B cell (primary cell): ENCODE results near the gene HIGD2A. TPM values are rescaled to one million over a fixed set of nuclear protein-coding genes. Genes with fewer than 3 reads are reported as not detected.

Experiments
- ATAC-seq: fragments of 200-7000 bp; cut with Tn5 transposase; one replicate; pipeline ENCODE4 v1.10.0; 2021; ENCODE audit warnings: low read depth, mild to moderate bottlenecking, moderate number of reproducible peaks, moderate library complexity
- CTCF ChIA-PET: fragments of 350-600 bp; sonication (Branson Sonifier 250); formaldehyde crosslinking; loops from one replicate; lab custom pipeline; 2021; ENCODE audit warnings: antibody characterized with exemption, inconsistent platforms; lab: Charles Lee
- POLR2A ChIA-PET: fragments of 350-600 bp; sonication (Branson Sonifier 250); formaldehyde crosslinking; loops from one replicate; lab custom pipeline; 2021; ENCODE audit warnings: antibody characterized with exemption; lab: Charles Lee
- DNase-seq: peaks from one replicate; pipeline ENCODE4 v3.0.0; 2013
- H2AFZ ChIP-seq: 2 replicates; pipeline ENCODE4 v1.6.1; 2012; ENCODE audit warnings: mild to moderate bottlenecking, low read depth, low read length; ENCODE audit not compliant: insufficient read depth, poor library complexity, severe bottlenecking
- H3K27ac ChIP-seq, 2 donors: 1 replicate in 1 of 2; 2 replicates in 1 of 2; pipeline ENCODE4 v1.5.1; 2012 to 2013; ENCODE audit warnings: low read length in 2 of 2, mild to moderate bottlenecking in 2 of 2, moderate library complexity in 1 of 2
- H3K27me3 ChIP-seq, 4 experiments: fragments of 200-600 bp in 1 of 4; sonication (generic) in 1 of 4; replicated peaks in 1 of 4; 1 replicate in 2 of 4; 2 replicates in 2 of 4; pipeline versions ENCODE4 v1.6.1 to v1.7.0; 2013 to 2016; ENCODE audit warnings: low read length in 3 of 4, mild to moderate bottlenecking in 2 of 4, mixed read lengths in 1 of 4, moderate library complexity in 1 of 4; ENCODE audit not compliant: insufficient read depth in 4 of 4, control insufficient read depth in 3 of 4; ENCODE audit errors: control extremely low read depth in 1 of 4
- H3K36me3 ChIP-seq, 2 experiments: replicated peaks in 1 of 2; 1 replicate in 1 of 2; 2 replicates in 1 of 2; pipeline versions ENCODE4 v1.6.1 to v1.7.1; 2013; ENCODE audit warnings: low read length in 1 of 2; ENCODE audit not compliant: insufficient read depth in 2 of 2, control insufficient read depth in 1 of 2; ENCODE audit errors: control extremely low read depth in 1 of 2, extremely low read depth in 1 of 2
- H3K4me1 ChIP-seq, 2 donors: fragments of 200-600 bp in 1 of 2; sonication (generic) in 1 of 2; 1 replicate in 1 of 2; 2 replicates in 1 of 2; pipeline versions ENCODE4 v1.5.1 to v1.6.1; 2013 to 2017; ENCODE audit warnings: low read length in 2 of 2; ENCODE audit not compliant: control insufficient read depth in 2 of 2, insufficient read depth in 2 of 2
- H3K4me2 ChIP-seq: replicated peaks from 2 replicates; pipeline ENCODE3; 2012; ENCODE audit warnings: mild to moderate bottlenecking, low read depth, low read length; ENCODE audit not compliant: poor library complexity, severe bottlenecking
- H3K4me3 ChIP-seq, 5 experiments: fragments of 200-600 bp in 1 of 5; sonication (generic) in 1 of 5; 1 replicate in 3 of 5; 2 replicates in 2 of 5; pipeline versions ENCODE4 v1.5.1 to v1.7.0; 2011 to 2016; ENCODE audit warnings: low read length in 4 of 5, mild to moderate bottlenecking in 4 of 5, low read depth in 2 of 5, control low read depth in 1 of 5, moderate library complexity in 1 of 5; ENCODE audit not compliant: insufficient read depth in 1 of 5; ENCODE audit errors: control extremely low read depth in 1 of 5, extremely low read depth in 1 of 5
- H3K79me2 ChIP-seq: fragments of 200-600 bp; sonication (generic); one replicate; pipeline ENCODE4 v1.6.0; 2016; ENCODE audit warnings: low read length; ENCODE audit not compliant: control insufficient read depth, insufficient read depth
- H3K9ac ChIP-seq: fragments of 200-600 bp; sonication (generic); 2 replicates; pipeline ENCODE4 v1.6.1; 2017; ENCODE audit warnings: mild to moderate bottlenecking, low read length, moderate library complexity
- H3K9me3 ChIP-seq, 3 donors: one replicate each; pipeline versions ENCODE4 v1.6.1 to v1.7.1; 2013; ENCODE audit warnings: low read length in 2 of 3; ENCODE audit not compliant: control insufficient read depth in 2 of 3, insufficient read depth in 1 of 3; ENCODE audit errors: control extremely low read depth in 1 of 3
- H4K20me1 ChIP-seq: 2 replicates; pipeline ENCODE4 v1.6.0; 2012; ENCODE audit warnings: mild to moderate bottlenecking, low read length; ENCODE audit not compliant: insufficient read depth, control insufficient read depth, poor library complexity, severe bottlenecking
- H3K27ac Mint-ChIP-seq: one replicate; pipeline ENCODE4 v1.8.0; 2021; ENCODE audit warnings: mixed read lengths
- H3K27me3 Mint-ChIP-seq: one replicate; pipeline ENCODE4 v1.8.0; 2021; ENCODE audit warnings: mixed read lengths
- H3K4me1 Mint-ChIP-seq: one replicate; pipeline ENCODE4 v1.8.0; 2021; ENCODE audit warnings: mixed read lengths
- H3K4me3 Mint-ChIP-seq: one replicate; pipeline ENCODE4 v1.8.0; 2021; ENCODE audit warnings: mixed read lengths
- H3K9me3 Mint-ChIP-seq: one replicate; pipeline ENCODE4 v1.8.0; 2022; ENCODE audit warnings: mixed read lengths; ENCODE audit not compliant: insufficient read depth
- CTCF ChIP-seq: fragments of 200-600 bp; IDR thresholded peaks from one replicate; pipeline ENCODE4 v1.8.0; 2022; ENCODE audit warnings: antibody characterized with exemption, mild to moderate bottlenecking
- EZH2 ChIP-seq: IDR thresholded peaks from 2 replicates; pipeline ENCODE4 v1.6.1; 2012; ENCODE audit warnings: borderline replicate concordance, low read depth, mild to moderate bottlenecking, moderate library complexity, low read length; ENCODE audit not compliant: insufficient read depth, poor library complexity, severe bottlenecking
- WGBS: methylation state at CpG from one replicate; pipeline ENCODE4 v1.1.5; 2013; ENCODE audit warnings: missing lambda C conversion rate; ENCODE audit not compliant: insufficient coverage; 5-methylcytosine and 5-hydroxymethylcytosine counted together
- intact Hi-C: fragments of 100-400 bp; cut with micrococcal nuclease; formaldehyde crosslinking; loops from one replicate; pipeline ENCODE4 v1.10.0; 2022
- polyA plus RNA-seq: library from polyadenylated mRNA; depleted of rRNA; stranded (reverse); fragments of >200 nt; gene quantifications from 2 replicates; pipeline ENCODE4 v1.2.3, GENCODE V29; 2012
- total RNA-seq, 2 donors: library from RNA; stranded (reverse); fragments of 120-200 nt in 1 of 2; gene quantifications; 1 replicate in 1 of 2; 2 replicates in 1 of 2; pipeline versions ENCODE4 v1.2.3 to v1.2.4, GENCODE V29; 2013 to 2022

HIGD2A gene
- total and polyA plus RNA-seq, 2 donors (not counting 1 experiment from before 2014, with no cell fraction given) = 80.1 to 212 TPM

GRCh38 chr5:176342766-176343458 is 45.6 kb upstream of the HIGD2A start:
- H3K9me3 Mint-ChIP-seq = no peaks in the 10 kb centered on the region
- no peaks in the 10 kb centered on the region for H3K27me3 Mint-ChIP-seq
- H3K27ac Mint-ChIP-seq = no peak overlapping the region
- Histone ChIP-seq H3K79me2 (no peaks in the 10 kb centered on the region), H3K4me2 (no peak overlapping the region), H3K4me3 (no peak overlapping the region), H4K20me1 (no peaks in the 10 kb centered on the region), H3K9me3 (no peaks in the 10 kb centered on the region), H3K4me1 (no peaks in the 10 kb centered on the region), H3K9ac (no peak overlapping the region), H3K27me3 (no peaks in the 10 kb centered on the region), H2AFZ (no peak overlapping the region), H3K27ac (no peak overlapping the region), H3K36me3 (peaks cover 0 to 57% of the 10 kb centered on the region in 2 experiments)
- WGBS = no CpG with 5 or more reads among the region's 2 CpGs
- no peak overlapping the region for H3K4me3 Mint-ChIP-seq
- intact Hi-C loops = no loop called here
- no peak for ATAC-seq
- TF ChIP-seq EZH2 = no peak
- TF ChIP-seq CTCF = no peak
- POLR2A ChIA-PET = no interaction called here
- CTCF ChIA-PET = no interaction called here
- H3K4me1 Mint-ChIP-seq = no peaks in the 10 kb centered on the region
- DNase-seq = no peak

- Histone ChIP-seq H3K36me3 (peaks cover 0 to 88% of the 10 kb centered on the region in 2 experiments), H3K79me2 (peaks cover 34% of the 10 kb centered on the region), H3K9ac (no peak overlapping the region), H3K27me3 (no peaks in the 10 kb centered on the region), H3K9me3 (no peaks in the 10 kb centered on the region), H2AFZ (no peak overlapping the region), H3K4me2 (no peak overlapping the region), H3K4me3 (no peak overlapping the region), H3K4me1 (no peaks in the 10 kb centered on the region), H4K20me1 (peaks cover 53% of the 10 kb centered on the region), H3K27ac (no peak overlapping the region)
- Mint-ChIP-seq H3K4me3 (no peak overlapping the region), H3K27me3 (no peaks in the 10 kb centered on the region), H3K4me1 (peaks cover 3% of the 10 kb centered on the region), H3K9me3 (no peaks in the 10 kb centered on the region), H3K27ac (no peak overlapping the region)
- intact Hi-C loops = no loop called here
- WGBS = 100% methylated on average over 8 of the region's 8 CpGs
- no peak for ATAC-seq
- ChIA-PET POLR2A (no interaction called here), CTCF (no interaction called here)
- DNase-seq = no peak
- TF ChIP-seq EZH2 (no peak), CTCF (no peak)
Measured at GRCh38 chr5:176350416-176350815, 38.1 kb upstream of the HIGD2A start.
